Upper lobe of right lung (tissue), 1 donor: ENCODE measurements around the gene TMEM130. TPM values are rescaled to one million over a fixed set of nuclear protein-coding genes. Genes with fewer than 3 reads are reported as not detected.

ENCODE experiments used
- ATAC-seq: fragments of 200-7000 bp; cut with Tn5 transposase; one replicate; pipeline ENCODE4 v1.9.1; 2020; ENCODE audit warnings: mild to moderate bottlenecking, moderate library complexity
- DNase-seq: peaks from one replicate; pipeline ENCODE4 v3.0.0-alpha.2; 2020
- H3K27ac ChIP-seq: fragments of 200-600 bp; one replicate; pipeline ENCODE4 v1.8.0; 2022
- H3K27me3 ChIP-seq: fragments of 200-600 bp; one replicate; pipeline ENCODE4 v1.8.0; 2022; ENCODE audit warnings: mild to moderate bottlenecking
- H3K36me3 ChIP-seq: fragments of 200-600 bp; one replicate; pipeline ENCODE4 v1.8.0; 2022
- H3K4me1 ChIP-seq: fragments of 200-600 bp; one replicate; pipeline ENCODE4 v1.8.0; 2022
- H3K4me3 ChIP-seq: fragments of 200-600 bp; one replicate; pipeline ENCODE4 v1.8.0; 2022; ENCODE audit warnings: mild to moderate bottlenecking
- H3K9me3 ChIP-seq: fragments of 200-600 bp; one replicate; pipeline ENCODE4 v1.8.0; 2022
- CTCF ChIP-seq: fragments of 200-600 bp; IDR thresholded peaks from one replicate; pipeline ENCODE4 v1.8.0; 2022; ENCODE audit warnings: antibody characterized with exemption
- intact Hi-C: fragments of 100-400 bp; cut with DNase I; formaldehyde crosslinking; loops from one replicate; pipeline ENCODE4 v1.11.0; 2022
- long read RNA-seq: library from polyadenylated mRNA; unstranded; transcript quantifications from one replicate; pipeline ENCODE4 v2.0.0, GENCODE V29; 2021
- total RNA-seq: library from RNA; stranded (reverse); fragmentation: NEBNext Ultra II Directional; extraction: Animal tissue kit (Norgen Biotek cat#: 25700); gene quantifications from one replicate; pipeline ENCODE4 v1.2.1, GENCODE V29; 2021
- donor health status: DM: no; HTN: yes; CAD: no; lungs with severe emphysema.

Gene TMEM130
- 20.0 TPM for total RNA-seq
- long read RNA-seq, transcript TMEM130-203 (8 exons, 2,881 nt): minor isoform, 11 of 40 reads
- long read RNA-seq, transcript TMEM130-201 (8 exons, 3,015 nt): major isoform, 17 of 40 reads
- long read RNA-seq, partial matches to known transcripts: 2 of 40 reads
- long read RNA-seq, other reads (novel, unspliced or antisense): 10 of 40 reads

GRCh38 chr7:98869597-98870120, at the start of gene TMEM130:
TSS of gene TMEM130 (minus strand) at chr7:98870014. CDS start at chr7:98869861, 153 bp downstream.
- no peak for TF ChIP-seq CTCF
- Histone ChIP-seq H3K36me3 (no peaks in the 10 kb centered on the region), H3K9me3 (no peaks in the 10 kb centered on the region), H3K4me1 (peaks cover 16% of the 10 kb centered on the region), H3K27me3 (peaks cover 17% of the 10 kb centered on the region), H3K4me3 (peak within 1 kb of the TSS; percentile 34), H3K27ac (no peak within 1 kb of the TSS)
- DNase-seq (peak; percentile 63), ATAC-seq (peak; percentile 4)
- intact Hi-C loops: no loop called here

DNA sequence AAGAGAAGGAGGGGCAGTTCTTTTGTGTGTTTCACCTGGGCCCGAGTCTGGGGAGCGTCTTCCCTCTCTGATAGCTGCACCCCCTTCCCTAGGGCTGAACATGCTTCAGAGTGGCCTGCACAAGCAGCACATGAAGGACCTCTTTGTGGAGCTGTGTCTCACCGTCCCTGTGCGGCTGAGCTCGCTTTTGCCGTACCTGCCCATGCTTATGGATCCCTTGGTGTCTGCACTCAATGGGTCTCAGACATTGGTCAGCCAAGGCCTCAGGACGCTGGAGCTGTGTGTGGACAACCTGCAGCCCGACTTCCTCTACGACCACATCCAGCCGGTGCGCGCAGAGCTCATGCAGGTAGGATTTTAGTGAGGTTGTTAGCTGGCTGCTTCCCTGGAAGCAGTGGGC, 47.5 kb upstream of the TMEM130 start:
- Histone ChIP-seq H3K4me3 (no peak overlapping the region), H3K9me3 (no peaks in the 10 kb centered on the region), H3K4me1 (peaks cover 3% of the 10 kb centered on the region), H3K27ac (no peak overlapping the region), H3K36me3 (peaks cover 96% of the 10 kb centered on the region), H3K27me3 (no peaks in the 10 kb centered on the region)
- ATAC-seq (no peak), DNase-seq (no peak)
- no peak for TF ChIP-seq CTCF
- intact Hi-C loops: no loop called here

- Histone ChIP-seq H3K27ac (no peak overlapping the region), H3K36me3 (peaks cover 95% of the 10 kb centered on the region), H3K4me1 (no peaks in the 10 kb centered on the region), H3K27me3 (no peaks in the 10 kb centered on the region), H3K4me3 (no peak overlapping the region), H3K9me3 (no peaks in the 10 kb centered on the region)
- TF ChIP-seq CTCF: no peak
- ATAC-seq: no peak
- intact Hi-C loops: no loop called here
- no peak for DNase-seq
Observed at GRCh38 chr7:98913612-98914011, 43.8 kb upstream of the TMEM130 start.

GRCh38 chr7:98913026-98913425, 43.2 kb upstream of the TMEM130 start:
- H3K9me3 ChIP-seq: no peaks in the 10 kb centered on the region
- H3K36me3 ChIP-seq: peaks cover 95% of the 10 kb centered on the region
- no peak for ATAC-seq
- intact Hi-C loops: no loop called here
- DNase-seq: no peak
- TF ChIP-seq CTCF: no peak
- H3K4me3 ChIP-seq: no peak overlapping the region
- no peaks in the 10 kb centered on the region for H3K27me3 ChIP-seq
- no peaks in the 10 kb centered on the region for H3K4me1 ChIP-seq
- H3K27ac ChIP-seq: no peak overlapping the region

DNA sequence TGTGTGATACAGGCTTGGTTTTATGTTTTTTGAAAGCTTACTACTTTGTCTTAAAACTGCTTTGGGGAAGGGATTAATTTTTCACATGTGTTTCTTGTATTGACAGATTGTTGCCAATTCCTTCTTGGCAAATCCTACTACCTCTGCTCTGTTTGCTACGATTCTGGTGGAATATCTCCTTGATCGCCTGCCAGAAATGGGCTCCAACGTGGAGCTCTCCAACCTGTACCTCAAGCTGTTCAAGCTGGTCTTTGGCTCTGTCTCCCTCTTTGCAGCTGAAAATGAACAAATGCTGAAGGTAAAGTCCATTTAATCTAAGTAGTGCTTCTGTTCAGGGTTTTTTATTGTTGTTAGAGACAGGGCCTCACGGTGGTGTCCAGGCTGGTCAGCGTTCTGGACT, 42.1 kb upstream of the TMEM130 start:
- peaks cover 95% of the 10 kb centered on the region for H3K36me3 ChIP-seq
- H3K4me1 ChIP-seq: no peaks in the 10 kb centered on the region
- TF ChIP-seq CTCF: no peak
- no peaks in the 10 kb centered on the region for H3K9me3 ChIP-seq
- no peak for DNase-seq
- no peaks in the 10 kb centered on the region for H3K27me3 ChIP-seq
- no peak overlapping the region for H3K27ac ChIP-seq
- no peak overlapping the region for H3K4me3 ChIP-seq
- intact Hi-C loops: no loop called here
- ATAC-seq: no peak

DNA sequence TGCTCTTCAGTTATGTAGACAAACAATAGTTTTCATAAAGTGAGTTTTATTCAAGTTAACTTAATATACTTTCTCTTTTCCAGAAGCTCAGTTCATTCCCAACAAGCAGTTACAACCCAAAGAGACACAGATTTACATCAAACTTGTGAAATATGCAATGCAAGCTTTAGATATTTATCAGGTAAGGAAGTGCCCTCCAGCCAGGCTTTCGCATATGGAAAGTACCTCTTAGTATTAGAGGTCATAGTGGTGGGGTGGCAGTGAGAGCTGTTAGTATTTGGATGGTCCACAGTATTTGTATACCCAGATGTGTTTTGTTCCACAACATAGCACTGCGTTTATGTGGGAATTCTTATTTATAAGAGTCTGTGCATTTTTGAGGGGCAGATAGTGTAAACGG, 40.6 kb upstream of the TMEM130 start:
- ATAC-seq (no peak), DNase-seq (no peak)
- H3K4me3 ChIP-seq: no peak overlapping the region
- no peak overlapping the region for H3K27ac ChIP-seq
- H3K9me3 ChIP-seq: no peaks in the 10 kb centered on the region
- H3K27me3 ChIP-seq: no peaks in the 10 kb centered on the region
- peaks cover 95% of the 10 kb centered on the region for H3K36me3 ChIP-seq
- TF ChIP-seq CTCF: no peak
- intact Hi-C loops: no loop called here
- no peaks in the 10 kb centered on the region for H3K4me1 ChIP-seq
